ENCODE results near the gene CLDN15.

DNA sequence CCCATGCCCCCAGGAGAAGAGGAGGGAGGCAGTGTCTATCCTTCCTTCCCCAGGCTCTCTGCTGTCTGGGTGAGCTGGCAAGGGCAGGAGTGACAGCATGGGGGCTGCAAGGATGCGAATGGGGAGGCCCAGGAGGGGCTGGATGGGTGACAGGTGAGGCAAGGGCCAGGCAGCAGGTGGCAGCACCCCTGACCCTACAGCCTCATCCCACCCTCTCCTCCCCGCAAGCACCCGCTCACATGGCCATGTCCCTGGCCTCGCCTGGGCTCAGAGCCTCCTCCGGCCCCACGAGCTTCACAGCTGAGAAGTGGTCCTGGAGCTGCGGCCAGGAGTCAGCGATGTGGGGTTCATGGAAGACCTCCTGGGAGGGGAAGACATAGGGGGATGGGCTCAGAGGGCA is 25.6 kb downstream of the CLDN15 start:
- TF ChIP-seq ZNF274 (IDR thresholded peaks at IDR 0.05; ENCODE audit: low read depth, low read length) (no peak), SUZ12 (IDR thresholded peaks at IDR 0.05; ENCODE audit: extremely low read depth, insufficient read depth, insufficient read length) (no peak)
